Lung (tissue), 12 donors: ENCODE measurements around the gene TSR3. TPM values are rescaled to one million over a fixed set of nuclear protein-coding genes. Genes with fewer than 3 reads are reported as not detected.

Experiments used
- ATAC-seq: fragments of 200-7000 bp; cut with Tn5 transposase; one replicate; pipeline ENCODE4 v1.9.1; 2020; ENCODE audit warnings: moderate number of reproducible peaks; ENCODE audit not compliant: insufficient read depth, low FRiP score
- DNase-seq, 3 donors: peaks; one replicate each; pipeline ENCODE4 v3.0.0-alpha.2; 2013 to 2017
- H3K27ac ChIP-seq, 2 donors: one replicate each; pipeline ENCODE4 v1.5.1; 2013; ENCODE audit warnings: mild to moderate bottlenecking in 2 of 2, moderate library complexity in 2 of 2, control low read depth in 1 of 2, inconsistent platforms in 1 of 2, low read depth in 1 of 2, low read length in 1 of 2
- H3K27me3 ChIP-seq, 3 donors: one replicate each; pipeline ENCODE4 v1.5.1; 2013; ENCODE audit warnings: low read length in 2 of 3; ENCODE audit not compliant: control insufficient read depth in 3 of 3, insufficient read depth in 3 of 3
- H3K36me3 ChIP-seq, 4 donors: one replicate each; pipeline ENCODE4 v1.5.1; 2013; ENCODE audit warnings: low read length in 4 of 4, mild to moderate bottlenecking in 1 of 4, moderate library complexity in 1 of 4; ENCODE audit not compliant: control insufficient read depth in 4 of 4, insufficient read depth in 4 of 4
- H3K4me1 ChIP-seq, 5 donors: one replicate each; pipeline ENCODE4 v1.5.1; 2013; ENCODE audit warnings: low read length in 5 of 5, mild to moderate bottlenecking in 2 of 5, moderate library complexity in 1 of 5; ENCODE audit not compliant: control insufficient read depth in 5 of 5, insufficient read depth in 5 of 5
- H3K4me3 ChIP-seq: one replicate; pipeline ENCODE4 v1.5.1; 2013; ENCODE audit warnings: mild to moderate bottlenecking, control low read depth, moderate library complexity
- H3K9ac ChIP-seq, 2 donors: one replicate each; pipeline ENCODE4 v1.5.1; 2013; ENCODE audit warnings: low read length in 2 of 2, control low read depth in 1 of 2; ENCODE audit not compliant: insufficient read depth in 1 of 2
- H3K9me3 ChIP-seq, 4 donors: one replicate each; pipeline ENCODE4 v1.5.1; 2013; ENCODE audit warnings: low read length in 3 of 4, mild to moderate bottlenecking in 1 of 4, moderate library complexity in 1 of 4; ENCODE audit not compliant: control insufficient read depth in 4 of 4, insufficient read depth in 3 of 4
- WGBS, 2 donors: extraction: QIAGEN DNeasy Blood & Tissue Kit; methylation state at CpG; one replicate each; pipeline ENCODE4 v1.1.7; 2013; 5-methylcytosine and 5-hydroxymethylcytosine counted together
- polyA plus RNA-seq, 2 donors: library from polyadenylated mRNA; stranded (reverse); fragments of 200-250 nt; gene quantifications; one replicate each; pipeline ENCODE4 v1.2.1, GENCODE V29; 2013
- total RNA-seq, 2 donors: library from RNA; depleted of rRNA in 1 of 2; stranded (reverse); fragments of >200 nt in 1 of 2; gene quantifications; one replicate each; pipeline ENCODE4 v1.2.1, GENCODE V29; 2014 to 2021
- TF ChIP-seq, protein P1 (sequence below): IDR thresholded peaks from 2 replicates; pipeline ENCODE4 v1.5.1; 2012; ENCODE audit warnings: mild to moderate bottlenecking; ENCODE audit errors: control extremely low read depth, extremely low read depth
- donor health status: control.
- donor health status: control.
- donor health status: Bipolar disorder and iron deficiency.
- donor health status: healthy.
- donor health status: DM: yes; HTN: yes; CAD: no.

TSR3 gene
- total and polyA plus RNA-seq, 4 donors = 32.5 to 66.4 (median 56.6) TPM

DNA sequence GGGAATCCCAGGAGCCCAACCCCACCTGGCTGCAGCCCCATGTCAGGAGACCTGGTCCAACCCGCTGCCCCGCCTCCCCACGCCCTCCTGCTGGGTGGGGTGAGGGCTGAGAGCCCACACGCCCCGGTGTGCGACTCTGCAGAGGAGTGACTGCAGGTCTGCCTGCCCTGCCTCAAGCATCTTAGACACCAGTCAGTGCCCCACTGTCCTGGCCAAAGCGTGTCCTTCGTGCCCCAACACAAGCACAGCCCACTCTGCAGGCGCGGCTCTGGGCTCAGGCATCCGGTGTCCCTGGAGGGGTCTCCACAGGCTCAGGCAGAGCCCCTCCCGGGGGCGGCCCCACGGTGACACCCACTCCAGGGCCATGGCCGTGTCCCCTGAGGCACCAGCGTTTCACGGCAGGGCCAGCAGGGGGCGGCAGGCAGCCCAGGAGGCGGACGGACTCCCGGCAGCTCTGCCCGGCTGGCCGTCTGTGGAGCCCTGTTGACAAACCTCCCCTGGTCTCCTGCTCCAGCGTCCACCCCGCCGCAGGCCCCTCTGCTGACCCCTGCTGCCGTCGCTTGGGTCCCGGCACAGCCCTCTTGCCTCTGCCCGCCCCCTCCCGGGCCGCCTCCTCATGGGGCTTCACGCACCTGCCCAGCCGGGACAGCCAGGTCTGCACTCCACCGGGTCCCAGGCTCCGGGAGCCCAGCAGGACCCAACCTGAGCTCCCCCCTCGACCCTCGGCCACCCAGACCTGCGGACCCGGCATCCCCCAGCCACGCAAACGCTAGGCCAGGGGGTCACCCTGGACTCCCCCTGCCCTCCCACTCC, 50.8 kb downstream of the TSR3 start:
- H3K36me3 ChIP-seq = no peaks in the 10 kb centered on the region
- WGBS, 2 donors = 10 to 20% methylated on average over 38 to 42 of the region's 42 CpGs
- TF ChIP-seq, protein P1, sequence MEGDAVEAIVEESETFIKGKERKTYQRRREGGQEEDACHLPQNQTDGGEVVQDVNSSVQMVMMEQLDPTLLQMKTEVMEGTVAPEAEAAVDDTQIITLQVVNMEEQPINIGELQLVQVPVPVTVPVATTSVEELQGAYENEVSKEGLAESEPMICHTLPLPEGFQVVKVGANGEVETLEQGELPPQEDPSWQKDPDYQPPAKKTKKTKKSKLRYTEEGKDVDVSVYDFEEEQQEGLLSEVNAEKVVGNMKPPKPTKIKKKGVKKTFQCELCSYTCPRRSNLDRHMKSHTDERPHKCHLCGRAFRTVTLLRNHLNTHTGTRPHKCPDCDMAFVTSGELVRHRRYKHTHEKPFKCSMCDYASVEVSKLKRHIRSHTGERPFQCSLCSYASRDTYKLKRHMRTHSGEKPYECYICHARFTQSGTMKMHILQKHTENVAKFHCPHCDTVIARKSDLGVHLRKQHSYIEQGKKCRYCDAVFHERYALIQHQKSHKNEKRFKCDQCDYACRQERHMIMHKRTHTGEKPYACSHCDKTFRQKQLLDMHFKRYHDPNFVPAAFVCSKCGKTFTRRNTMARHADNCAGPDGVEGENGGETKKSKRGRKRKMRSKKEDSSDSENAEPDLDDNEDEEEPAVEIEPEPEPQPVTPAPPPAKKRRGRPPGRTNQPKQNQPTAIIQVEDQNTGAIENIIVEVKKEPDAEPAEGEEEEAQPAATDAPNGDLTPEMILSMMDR = peak; percentile 76
- peaks cover 0 to 7% (median 0%) of the 10 kb centered on the region in 5 donors for H3K4me1 ChIP-seq
- H3K27ac ChIP-seq = no peak overlapping the region
- ATAC-seq = peak; percentile 77
- no peaks in the 10 kb centered on the region for H3K9me3 ChIP-seq
- peaks cover 0 to 16% (median 12%) of the 10 kb centered on the region in 3 donors for H3K27me3 ChIP-seq
- no peak overlapping the region for H3K4me3 ChIP-seq
- peak; percentile 38 to 72 (median 40) for DNase-seq
- no peak overlapping the region for H3K9ac ChIP-seq

DNA sequence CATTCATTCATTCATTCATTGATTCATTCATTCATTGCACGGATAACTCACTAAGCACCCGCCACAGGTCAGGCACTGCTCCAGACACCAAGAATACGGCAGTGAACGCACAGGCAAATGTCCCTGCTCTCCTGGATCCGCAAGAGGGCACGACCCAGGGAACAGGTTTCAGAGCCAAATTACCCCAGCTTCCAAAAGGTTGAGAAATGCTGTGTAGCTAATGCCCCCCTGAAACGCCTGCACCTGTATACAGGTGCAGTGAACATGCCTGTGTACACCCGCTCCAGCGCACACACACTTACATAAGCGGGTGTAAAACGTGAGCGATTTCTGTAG, 51.8 kb downstream of the TSR3 start:
- Histone ChIP-seq H3K4me3 (no peak overlapping the region), H3K9me3 (no peaks in the 10 kb centered on the region), H3K4me1 (peaks cover 0 to 7% (median 0%) of the 10 kb centered on the region in 5 donors), H3K36me3 (no peaks in the 10 kb centered on the region), H3K27me3 (peaks cover 0 to 16% (median 12%) of the 10 kb centered on the region in 3 donors), H3K27ac (no peak overlapping the region), H3K9ac (no peak overlapping the region)
- DNase-seq (no peak), ATAC-seq (no peak)
- WGBS, 2 donors = 75 to 85% methylated on average over 12 of the region's 12 CpGs
- TF ChIP-seq, protein P1 = no peak

Other genes with a start within 250 kb of the TSR3 start
- gene CACNA1H, start 198.8 kb downstream of the TSR3 start, total RNA-seq = 10 to 100 TPM in 1 of 2 donors, 1 to 10 TPM in 1; 5.0 to 10.3 TPM
- 1 to 10 TPM; 6.3 to 7.1 TPM for gene CACNA1H, start 198.8 kb downstream of the TSR3 start, polyA plus RNA-seq
- 1 to 10 TPM in 1 of 2 donors, not detected in 1; 2.9 TPM for gene TPSG1, start 126.6 kb downstream of the TSR3 start, total RNA-seq
- gene TPSG1, start 126.6 kb downstream of the TSR3 start, polyA plus RNA-seq = under 1 TPM; 0.03 to 0.71 TPM
- 100 to 1,000 TPM in 1 of 2 donors, under 1 TPM in 1; 0.46 to 154 TPM for gene TPSB2, start 121.7 kb downstream of the TSR3 start, total RNA-seq
- 10 to 100 TPM; 12.9 to 91.5 TPM for gene TPSB2, start 121.7 kb downstream of the TSR3 start, polyA plus RNA-seq
- gene TPSAB1, start 111.2 kb downstream of the TSR3 start, total RNA-seq = 100 to 1,000 TPM in 1 of 2 donors, not detected in 1; 129 TPM
- gene TPSAB1, start 111.2 kb downstream of the TSR3 start, polyA plus RNA-seq = 10 to 100 TPM; 10.1 to 89.3 TPM
- gene TPSD1, start 95.8 kb downstream of the TSR3 start, total RNA-seq = 1 to 10 TPM in 1 of 2 donors, not detected in 1; 7.0 TPM
- 1 to 10 TPM in 1 of 2 donors, under 1 TPM in 1; 0.54 to 2.9 TPM for gene TPSD1, start 95.8 kb downstream of the TSR3 start, polyA plus RNA-seq
- 10 to 100 TPM; 91.2 to 96.8 TPM for gene UBE2I, start 42.2 kb downstream of the TSR3 start, total RNA-seq
- gene UBE2I, start 42.2 kb downstream of the TSR3 start, polyA plus RNA-seq = 10 to 100 TPM; 63.9 to 71.7 TPM
- gene BAIAP3, start 18.2 kb downstream of the TSR3 start, total RNA-seq = 10 to 100 TPM; 15.9 to 46.6 TPM
- 1 to 10 TPM; 4.5 to 7.9 TPM for gene BAIAP3, start 18.2 kb downstream of the TSR3 start, polyA plus RNA-seq
- gene GNPTG, start 53 bp upstream of the TSR3 start, total RNA-seq = 10 to 100 TPM; 34.8 to 80.1 TPM
- 10 to 100 TPM; 75.5 to 92.7 TPM for gene GNPTG, start 53 bp upstream of the TSR3 start, polyA plus RNA-seq
- gene UNKL, start 62.8 kb upstream of the TSR3 start, total RNA-seq = 10 to 100 TPM; 21.8 to 31.2 TPM
- 10 to 100 TPM in 1 of 2 donors, 1 to 10 TPM in 1; 7.9 to 11.9 TPM for gene UNKL, start 62.8 kb upstream of the TSR3 start, polyA plus RNA-seq
- 10 to 100 TPM in 1 of 2 donors, 1 to 10 TPM in 1; 6.4 to 12.8 TPM for gene UQCC4, start 68.9 kb upstream of the TSR3 start, total RNA-seq
- gene UQCC4, start 68.9 kb upstream of the TSR3 start, polyA plus RNA-seq = 10 to 100 TPM; 12.2 to 30.6 TPM
- gene PERCC1, start 79.2 kb upstream of the TSR3 start, total RNA-seq = under 1 TPM; 0.46 to 0.57 TPM
- gene PERCC1, start 79.2 kb upstream of the TSR3 start, polyA plus RNA-seq = under 1 TPM in 1 of 2 donors, not detected in 1; 0.12 TPM
- 1 to 10 TPM in 1 of 2 donors, under 1 TPM in 1; 0.63 to 1.3 TPM for gene CCDC154, start 92.7 kb upstream of the TSR3 start, total RNA-seq
- gene CCDC154, start 92.7 kb upstream of the TSR3 start, polyA plus RNA-seq = 1 to 10 TPM; 1.5 to 4.5 TPM
- 100 to 1,000 TPM in 1 of 2 donors, 10 to 100 TPM in 1; 73.3 to 103 TPM for gene CLCN7, start 123.2 kb upstream of the TSR3 start, total RNA-seq
- 100 to 1,000 TPM in 1 of 2 donors, 10 to 100 TPM in 1; 61.1 to 119 TPM for gene CLCN7, start 123.2 kb upstream of the TSR3 start, polyA plus RNA-seq
- gene PTX4, start 137.1 kb upstream of the TSR3 start, total RNA-seq = under 1 TPM; 0.25 to 0.31 TPM
- under 1 TPM in 1 of 2 donors, not detected in 1; 0.02 TPM for gene PTX4, start 137.1 kb upstream of the TSR3 start, polyA plus RNA-seq
- gene TELO2, start 141.5 kb upstream of the TSR3 start, total RNA-seq = 10 to 100 TPM; 24.4 to 46.3 TPM
- 10 to 100 TPM; 39.2 to 64.2 TPM for gene TELO2, start 141.5 kb upstream of the TSR3 start, polyA plus RNA-seq
- 10 to 100 TPM; 24.7 to 49.2 TPM for gene TMEM204, start 181.8 kb upstream of the TSR3 start, total RNA-seq
- gene TMEM204, start 181.8 kb upstream of the TSR3 start, polyA plus RNA-seq = 100 to 1,000 TPM in 1 of 2 donors, 10 to 100 TPM in 1; 31.6 to 116 TPM